Tibial nerve (tissue), 4 donors: ENCODE data around the gene SPI1. TPM values are rescaled to one million over a fixed set of nuclear protein-coding genes. Genes with fewer than 3 reads are reported as not detected.

Source experiments
- DNase-seq, 2 donors: peaks; one replicate each; pipeline ENCODE4 v3.0.0-alpha.2; 2019; ENCODE audit warnings: low spot score in 2 of 2
- H3K27ac ChIP-seq, 4 donors: fragments of 200-600 bp; sonication (generic) in 3 of 4; one replicate each; pipeline ENCODE4 v1.5.1; 2017 to 2019; ENCODE audit warnings: mild to moderate bottlenecking in 1 of 4
- H3K27me3 ChIP-seq, 2 donors: fragments of 200-600 bp; sonication (generic) in 1 of 2; one replicate each; pipeline versions ENCODE4 v1.5.1 to v1.6.0; 2017 to 2019
- H3K36me3 ChIP-seq, 3 donors: fragments of 200-600 bp; sonication (generic); one replicate each; pipeline ENCODE4 v1.5.1; 2018 to 2019
- H3K4me1 ChIP-seq, 4 donors: fragments of 200-600 bp; sonication (generic) in 3 of 4; one replicate each; pipeline ENCODE4 v1.5.1; 2017 to 2019
- H3K4me3 ChIP-seq, 4 donors: fragments of 200-600 bp; sonication (generic) in 3 of 4; one replicate each; pipeline ENCODE4 v1.5.1; 2017 to 2019; ENCODE audit warnings: mild to moderate bottlenecking in 1 of 4, moderate library complexity in 1 of 4
- H3K9me3 ChIP-seq, 4 donors: fragments of 200-600 bp; sonication (generic) in 3 of 4; one replicate each; pipeline ENCODE4 v1.5.1; 2017 to 2019
- EP300 ChIP-seq, 2 donors: sonication (generic); formaldehyde crosslinking; IDR thresholded peaks; one replicate each; pipeline ENCODE4 v1.6.1; 2017; ENCODE audit warnings: antibody characterized with exemption in 2 of 2, mild to moderate bottlenecking in 1 of 2
- POLR2A ChIP-seq, 2 donors: fragments of 450-650 bp; IDR thresholded peaks; one replicate each; pipeline ENCODE4 v1.6.1; 2017; ENCODE audit warnings: antibody characterized with exemption in 2 of 2, mild to moderate bottlenecking in 2 of 2, moderate library complexity in 2 of 2
- WGBS, 2 donors: methylation state at CpG; one replicate each; pipeline ENCODE4 v1.1.5; 2018; 5-methylcytosine and 5-hydroxymethylcytosine counted together
- total RNA-seq, 4 donors: library from RNA; depleted of rRNA; stranded (reverse); fragments of >200 nt; gene quantifications; one replicate each; pipeline ENCODE4 v1.1.0, GENCODE V29; 2016
- TF ChIP-seq, protein P1 (sequence below), 5 experiments: fragments of 200-600 bp in 3 of 5; fragments of 450-650 bp in 2 of 5; sonication (generic) in 3 of 5; IDR thresholded peaks; one replicate each; pipeline ENCODE4 v1.5.1; 2016 to 2019; ENCODE audit warnings: antibody characterized with exemption in 5 of 5, mild to moderate bottlenecking in 3 of 5, moderate library complexity in 2 of 5

The SPI1 gene
- total RNA-seq, 4 donors from 2014 or later, result 18.8 to 73.5 (median 25.2) TPM

DNA sequence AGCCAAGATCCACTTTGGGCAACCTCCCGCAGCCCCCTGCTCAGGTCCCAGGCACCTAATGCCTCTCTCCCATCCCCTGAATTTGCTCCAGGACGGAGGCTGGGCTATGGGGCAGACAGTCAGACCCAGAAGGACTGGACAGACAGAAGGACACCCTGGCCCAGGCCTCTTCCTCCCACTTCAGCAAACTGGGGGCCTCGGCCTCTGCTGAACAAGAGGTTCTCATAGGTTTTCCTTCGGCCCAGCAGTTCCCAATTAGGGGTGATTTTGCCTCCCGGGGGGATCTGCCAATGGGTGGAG lies 3.7 kb downstream of the SPI1 start:
- Histone ChIP-seq H3K27ac (no peak overlapping the region), H3K36me3 (no peaks in the 10 kb centered on the region), H3K4me1 (no peaks in the 10 kb centered on the region), H3K4me3 (no peak overlapping the region), H3K27me3 (no peaks in the 10 kb centered on the region), H3K9me3 (no peaks in the 10 kb centered on the region)
- TF ChIP-seq, protein P1, sequence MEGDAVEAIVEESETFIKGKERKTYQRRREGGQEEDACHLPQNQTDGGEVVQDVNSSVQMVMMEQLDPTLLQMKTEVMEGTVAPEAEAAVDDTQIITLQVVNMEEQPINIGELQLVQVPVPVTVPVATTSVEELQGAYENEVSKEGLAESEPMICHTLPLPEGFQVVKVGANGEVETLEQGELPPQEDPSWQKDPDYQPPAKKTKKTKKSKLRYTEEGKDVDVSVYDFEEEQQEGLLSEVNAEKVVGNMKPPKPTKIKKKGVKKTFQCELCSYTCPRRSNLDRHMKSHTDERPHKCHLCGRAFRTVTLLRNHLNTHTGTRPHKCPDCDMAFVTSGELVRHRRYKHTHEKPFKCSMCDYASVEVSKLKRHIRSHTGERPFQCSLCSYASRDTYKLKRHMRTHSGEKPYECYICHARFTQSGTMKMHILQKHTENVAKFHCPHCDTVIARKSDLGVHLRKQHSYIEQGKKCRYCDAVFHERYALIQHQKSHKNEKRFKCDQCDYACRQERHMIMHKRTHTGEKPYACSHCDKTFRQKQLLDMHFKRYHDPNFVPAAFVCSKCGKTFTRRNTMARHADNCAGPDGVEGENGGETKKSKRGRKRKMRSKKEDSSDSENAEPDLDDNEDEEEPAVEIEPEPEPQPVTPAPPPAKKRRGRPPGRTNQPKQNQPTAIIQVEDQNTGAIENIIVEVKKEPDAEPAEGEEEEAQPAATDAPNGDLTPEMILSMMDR (IDR thresholded peaks at IDR 0.05), result no peak
- no peak for TF ChIP-seq EP300 (IDR thresholded peaks at IDR 0.05)
- no peak for DNase-seq
- 55 to 76% methylated on average over 4 to 5 of the region's 5 CpGs for WGBS, 2 donors

DNA sequence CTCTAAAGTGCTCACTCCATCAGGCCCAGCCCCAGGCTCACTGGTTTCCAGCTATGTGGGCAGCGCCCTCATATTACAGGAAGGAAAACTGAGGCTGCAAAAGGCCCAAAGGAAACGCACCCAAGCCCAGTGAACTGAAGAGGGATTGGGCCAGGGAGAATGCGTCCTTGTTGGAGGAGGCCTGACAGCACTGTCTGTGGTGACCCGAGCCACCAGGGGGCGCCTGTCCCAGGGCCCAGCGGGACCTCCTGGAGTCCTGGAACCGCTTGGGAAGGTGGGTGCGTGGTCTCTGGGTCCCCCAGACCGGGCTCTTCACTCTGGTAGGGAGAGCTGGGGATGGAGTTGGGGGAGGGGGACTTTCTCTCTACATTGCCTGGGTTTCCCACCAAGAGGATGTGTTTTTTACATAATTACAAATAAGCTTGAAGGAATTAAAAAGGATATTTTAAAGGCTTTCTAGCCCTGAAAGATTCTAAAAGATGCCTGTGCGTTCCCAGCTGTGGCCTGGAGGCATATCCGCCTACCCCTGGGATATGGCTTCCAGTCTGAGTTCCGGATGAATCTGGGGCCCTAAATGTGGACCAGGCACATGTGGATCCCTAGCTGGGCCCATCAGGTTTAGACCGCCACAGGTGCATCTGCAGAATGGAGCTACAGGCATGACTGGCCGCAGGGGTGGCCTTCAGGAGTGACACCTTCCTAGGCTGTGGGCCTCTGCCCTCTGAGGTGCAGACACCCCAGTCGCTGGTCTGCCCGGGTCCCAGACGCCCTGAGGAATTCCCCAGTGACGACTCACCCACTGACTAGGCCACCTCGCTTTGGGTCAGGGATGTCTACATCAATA lies 4.2 kb downstream of the SPI1 start:
- no peaks in the 10 kb centered on the region for H3K36me3 ChIP-seq
- TF ChIP-seq EP300 (IDR thresholded peaks at IDR 0.05), result peak in 1 of 2 donors; percentile 26
- no peak for TF ChIP-seq POLR2A (IDR thresholded peaks at IDR 0.05)
- TF ChIP-seq, protein P1 (IDR thresholded peaks at IDR 0.05), result peak; percentile 87 to 94 (median 92)
- no peaks in the 10 kb centered on the region for H3K9me3 ChIP-seq
- H3K27ac ChIP-seq, result peak overlapping the region in 1 of 4 donors; percentile 2
- H3K27me3 ChIP-seq, result no peaks in the 10 kb centered on the region
- peaks cover 0 to 3% (median 0%) of the 10 kb centered on the region in 4 donors for H3K4me1 ChIP-seq
- WGBS, 2 donors, result 27 to 42% methylated on average over 13 to 19 of the region's 19 CpGs
- peak; percentile 71 to 79 for DNase-seq
- H3K4me3 ChIP-seq, result no peak overlapping the region

DNA sequence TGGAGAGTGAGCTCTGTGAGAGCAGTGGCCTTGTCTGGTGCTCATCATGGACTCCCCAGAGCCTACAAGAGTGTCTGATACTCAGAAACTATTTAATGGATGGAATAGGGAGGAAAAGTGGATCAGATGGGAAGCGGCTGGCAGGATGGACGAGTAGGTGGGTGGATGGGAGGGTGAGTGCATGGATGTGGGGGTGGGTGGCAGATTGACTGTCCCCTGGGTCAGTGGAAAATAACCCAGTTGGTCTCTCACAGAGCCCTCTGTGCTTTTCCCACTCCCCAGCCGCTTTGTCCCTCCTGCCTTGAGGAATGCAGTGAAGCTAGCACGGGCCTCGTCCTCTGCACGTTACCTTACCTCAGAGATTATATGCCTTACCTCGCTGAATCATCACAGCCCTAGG lies 5.9 kb downstream of the SPI1 start:
- Histone ChIP-seq H3K9me3 (no peaks in the 10 kb centered on the region), H3K4me1 (peaks cover 0 to 4% (median 0%) of the 10 kb centered on the region in 4 donors), H3K27ac (no peak overlapping the region), H3K27me3 (no peaks in the 10 kb centered on the region), H3K36me3 (no peaks in the 10 kb centered on the region), H3K4me3 (no peak overlapping the region)
- DNase-seq, result no peak
- WGBS, 2 donors, result 68 to 78% methylated on average over 7 of the region's 7 CpGs
- TF ChIP-seq EP300 (IDR thresholded peaks at IDR 0.05) (no peak), POLR2A (IDR thresholded peaks at IDR 0.05) (no peak)
- TF ChIP-seq, protein P1 (IDR thresholded peaks at IDR 0.05), result no peak

DNA sequence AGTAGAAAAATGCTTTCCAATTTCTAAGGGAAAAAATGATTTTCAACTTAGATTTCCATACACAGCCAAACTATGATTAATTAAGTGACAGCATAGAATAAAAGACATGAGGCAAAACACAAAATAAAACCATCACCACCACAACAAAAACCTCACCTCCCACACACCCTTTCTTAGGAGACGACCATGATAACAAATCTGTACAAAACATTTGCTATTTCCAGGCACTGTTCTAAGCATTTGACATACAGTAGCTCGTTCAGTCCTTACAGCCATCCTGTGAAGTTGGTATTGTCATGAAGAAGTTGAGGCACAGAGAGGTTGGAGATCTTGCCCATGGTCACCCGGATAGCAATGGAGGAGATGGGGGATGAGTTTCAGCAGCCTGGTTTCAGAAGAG lies 8.7 kb downstream of the SPI1 start:
- Histone ChIP-seq H3K4me3 (no peak overlapping the region), H3K27me3 (no peaks in the 10 kb centered on the region), H3K27ac (no peak overlapping the region), H3K36me3 (no peaks in the 10 kb centered on the region), H3K9me3 (no peaks in the 10 kb centered on the region), H3K4me1 (peaks cover 0 to 4% (median 0%) of the 10 kb centered on the region in 4 donors)
- DNase-seq, result no peak
- WGBS, 2 donors, result 47 to 52% methylated on average over 3 of the region's 3 CpGs
- TF ChIP-seq, protein P1 (IDR thresholded peaks at IDR 0.05), result no peak
- no peak for TF ChIP-seq EP300 (IDR thresholded peaks at IDR 0.05)
- no peak for TF ChIP-seq POLR2A (IDR thresholded peaks at IDR 0.05)

DNA sequence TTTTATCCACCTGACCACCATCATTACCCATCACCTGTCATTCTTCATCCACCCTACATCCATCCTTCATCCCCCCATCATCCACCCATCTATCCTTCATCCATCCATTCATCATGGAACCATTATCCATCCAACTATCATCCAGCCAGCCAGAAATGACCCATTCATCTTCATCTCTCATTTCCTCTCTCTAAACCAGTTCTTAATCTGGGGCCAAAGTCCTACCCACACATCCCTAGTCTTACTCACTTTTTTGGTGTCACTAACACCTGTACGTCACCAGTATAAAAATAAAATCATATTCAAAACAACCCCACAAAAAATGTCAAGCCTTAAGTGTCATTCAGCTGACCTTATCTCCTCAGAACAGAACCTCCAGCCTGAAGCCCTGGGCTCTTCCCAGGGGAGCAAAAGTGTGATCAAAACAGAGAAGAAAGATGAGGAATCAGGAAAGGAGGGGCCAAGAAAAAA lies 12.3 kb downstream of the SPI1 start:
- no peaks in the 10 kb centered on the region for H3K9me3 ChIP-seq
- 82 to 88% methylated on average over 1 of the region's 1 CpG for WGBS, 2 donors
- DNase-seq, result no peak
- no peak for TF ChIP-seq EP300 (IDR thresholded peaks at IDR 0.05)
- TF ChIP-seq, protein P1 (IDR thresholded peaks at IDR 0.05), result no peak
- no peak for TF ChIP-seq POLR2A (IDR thresholded peaks at IDR 0.05)
- H3K4me3 ChIP-seq, result no peak overlapping the region
- peaks cover 0 to 4% (median 0%) of the 10 kb centered on the region in 4 donors for H3K4me1 ChIP-seq
- H3K36me3 ChIP-seq, result no peaks in the 10 kb centered on the region
- H3K27ac ChIP-seq, result no peak overlapping the region
- H3K27me3 ChIP-seq, result no peaks in the 10 kb centered on the region
